Dendritic cell treated with granulocyte-macrophage colony-stimulating factor and Interleukin-4, amounts not matched to agents 40 ng/mL and 50 ng/mL, for 4 days (primary cell): ENCODE measurements around the gene PAX5.

ENCODE experiments used
- H3K27ac Mint-ChIP-seq: one replicate; pipeline ENCODE4 v1.8.0; 2022; ENCODE audit warnings: mild to moderate bottlenecking, mixed read lengths
- H3K27me3 Mint-ChIP-seq: one replicate; pipeline ENCODE4 v1.8.0; 2022; ENCODE audit warnings: mild to moderate bottlenecking, mixed read lengths
- H3K36me3 Mint-ChIP-seq: one replicate; pipeline ENCODE4 v1.8.0; 2022; ENCODE audit warnings: low read depth, mixed read lengths
- H3K4me1 Mint-ChIP-seq: one replicate; pipeline ENCODE4 v1.8.0; 2022; ENCODE audit warnings: low read depth, mixed read lengths
- H3K4me3 Mint-ChIP-seq: one replicate; pipeline ENCODE4 v1.8.0; 2022; ENCODE audit warnings: mild to moderate bottlenecking, moderate library complexity, mixed read lengths
- H3K9me3 Mint-ChIP-seq: one replicate; pipeline ENCODE4 v1.8.0; 2022; ENCODE audit warnings: mixed read lengths
- intact Hi-C: fragments of 100-400 bp; cut with micrococcal nuclease; formaldehyde crosslinking; loops from one replicate; pipeline ENCODE4 v1.15.0; 2022

The PAX5 gene

DNA sequence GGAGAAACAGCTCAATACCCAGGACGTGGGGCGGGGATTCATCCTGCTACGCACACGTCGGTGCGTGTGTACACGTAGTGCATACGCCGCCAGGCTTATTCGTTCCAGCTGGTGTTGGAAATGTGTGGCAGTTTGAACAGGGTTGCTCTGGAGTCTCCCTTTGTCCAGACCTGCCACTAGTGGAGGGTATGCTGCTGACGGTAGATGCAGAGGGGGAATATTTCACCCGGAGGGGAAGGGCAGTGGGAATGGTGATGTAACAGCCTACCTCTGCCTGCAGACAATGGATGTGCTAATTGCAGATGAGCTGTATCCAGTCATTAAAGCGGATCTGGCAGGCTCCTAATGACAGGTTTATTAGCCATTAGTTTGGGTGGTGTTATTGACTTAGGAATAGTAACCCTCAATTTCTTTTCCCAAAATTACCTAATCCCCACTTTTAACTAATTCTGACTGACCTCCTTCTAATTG lies 142.7 kb downstream of the PAX5 start:
- H3K27me3 Mint-ChIP-seq = peaks cover 7% of the 10 kb centered on the region
- no peak overlapping the region for H3K27ac Mint-ChIP-seq
- H3K4me1 Mint-ChIP-seq = no peaks in the 10 kb centered on the region
- H3K36me3 Mint-ChIP-seq = no peaks in the 10 kb centered on the region
- intact Hi-C loops = no loop called here
- no peak overlapping the region for H3K4me3 Mint-ChIP-seq
- H3K9me3 Mint-ChIP-seq = no peaks in the 10 kb centered on the region

DNA sequence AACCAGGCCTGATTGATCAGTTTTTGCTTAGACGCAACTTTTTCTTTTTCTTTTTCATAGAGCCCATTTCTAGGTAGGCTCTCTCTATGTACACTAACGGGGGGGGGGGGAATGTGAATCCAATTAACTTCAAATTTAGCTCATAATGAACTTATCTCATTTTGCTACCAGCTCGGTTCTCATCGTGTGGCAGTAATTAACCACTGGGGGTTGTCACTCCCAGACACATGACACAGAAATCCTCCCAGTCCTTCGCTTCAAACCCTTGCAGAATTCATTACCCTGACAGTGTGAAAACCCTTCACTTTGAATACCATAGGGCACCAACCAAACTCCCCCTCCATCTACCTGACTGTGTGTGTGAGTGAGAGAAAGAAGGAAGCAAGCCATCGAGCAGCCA lies 144.2 kb downstream of the PAX5 start:
- Mint-ChIP-seq H3K4me1 (no peaks in the 10 kb centered on the region), H3K36me3 (no peaks in the 10 kb centered on the region), H3K9me3 (no peaks in the 10 kb centered on the region), H3K4me3 (no peak overlapping the region), H3K27me3 (peaks cover 7% of the 10 kb centered on the region), H3K27ac (no peak overlapping the region)
- intact Hi-C loops = no loop called here

DNA sequence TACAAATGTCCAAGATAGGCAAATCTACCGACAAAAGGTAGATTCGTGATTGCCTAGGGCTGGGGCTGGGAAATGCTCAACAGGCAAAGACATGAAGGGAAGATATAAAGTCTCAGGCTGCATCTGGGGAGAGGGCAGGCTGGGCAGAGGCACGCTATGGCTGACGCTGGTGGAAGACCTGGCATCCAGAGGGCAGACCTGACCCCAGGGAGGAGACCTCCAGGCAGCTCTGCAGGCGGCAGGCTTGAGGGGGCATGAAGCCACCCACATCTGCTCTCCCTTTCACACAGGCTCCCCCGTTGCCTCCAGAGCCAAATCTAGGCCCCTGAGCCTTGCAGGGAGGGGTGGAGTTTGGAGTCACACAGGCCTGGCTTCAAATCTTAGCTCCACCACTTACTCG lies 145.5 kb downstream of the PAX5 start:
- H3K4me1 Mint-ChIP-seq = no peaks in the 10 kb centered on the region
- H3K4me3 Mint-ChIP-seq = no peak overlapping the region
- H3K36me3 Mint-ChIP-seq = no peaks in the 10 kb centered on the region
- H3K9me3 Mint-ChIP-seq = no peaks in the 10 kb centered on the region
- H3K27ac Mint-ChIP-seq = no peak overlapping the region
- intact Hi-C loops = no loop called here
- H3K27me3 Mint-ChIP-seq = peaks cover 10% of the 10 kb centered on the region

GRCh38 chr9:36884721-36885120 lies 149.3 kb downstream of the PAX5 start:
- intact Hi-C loops = no loop called here
- Mint-ChIP-seq H3K4me1 (no peaks in the 10 kb centered on the region), H3K27me3 (peaks cover 9% of the 10 kb centered on the region), H3K9me3 (no peaks in the 10 kb centered on the region), H3K27ac (no peak overlapping the region), H3K36me3 (no peaks in the 10 kb centered on the region), H3K4me3 (no peak overlapping the region)

- intact Hi-C loops = no loop called here
- no peaks in the 10 kb centered on the region for H3K4me1 Mint-ChIP-seq
- H3K27ac Mint-ChIP-seq = no peak overlapping the region
- H3K36me3 Mint-ChIP-seq = no peaks in the 10 kb centered on the region
- no peak overlapping the region for H3K4me3 Mint-ChIP-seq
- H3K27me3 Mint-ChIP-seq = peaks cover 9% of the 10 kb centered on the region
- H3K9me3 Mint-ChIP-seq = no peaks in the 10 kb centered on the region
These were observed 151.5 kb downstream of the PAX5 start for GRCh38 chr9:36882594-36882993.

DNA sequence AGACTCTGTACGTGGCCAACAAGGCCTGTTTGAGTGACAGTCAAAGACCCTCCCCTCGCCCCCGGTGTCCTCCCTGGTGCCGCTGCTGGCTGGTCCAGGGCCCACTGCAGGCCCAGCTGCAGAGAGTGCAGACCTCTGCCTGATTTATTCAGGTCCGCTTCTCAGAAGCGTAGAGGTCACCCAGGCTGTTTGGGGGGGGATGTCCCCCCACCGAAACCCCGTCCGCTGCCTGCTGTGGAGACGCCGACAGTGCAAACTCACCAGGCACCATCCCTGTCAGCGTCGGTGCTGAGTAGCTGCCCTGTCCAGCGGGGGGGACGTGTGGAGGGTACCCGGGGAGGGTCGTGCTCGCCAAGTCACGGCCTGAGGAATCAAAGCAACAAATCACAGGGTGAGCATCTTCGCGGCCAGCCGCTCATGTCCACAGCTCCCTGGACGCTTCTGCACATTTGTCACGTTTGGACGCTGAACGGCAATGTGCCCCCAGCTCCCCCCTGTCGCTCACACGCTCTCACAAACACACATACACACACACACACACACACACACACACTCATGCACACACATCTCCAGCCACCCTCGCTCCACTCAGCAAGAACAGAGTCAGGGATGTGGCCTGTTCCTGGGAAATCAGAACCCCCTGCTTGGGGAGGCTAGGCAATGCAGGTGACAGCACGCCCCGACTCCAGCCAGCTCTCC lies 152.2 kb downstream of the PAX5 start:
- no peaks in the 10 kb centered on the region for H3K9me3 Mint-ChIP-seq
- H3K4me3 Mint-ChIP-seq = no peak overlapping the region
- H3K27me3 Mint-ChIP-seq = peaks cover 10% of the 10 kb centered on the region
- H3K4me1 Mint-ChIP-seq = no peaks in the 10 kb centered on the region
- intact Hi-C loops = no loop called here
- no peak overlapping the region for H3K27ac Mint-ChIP-seq
- H3K36me3 Mint-ChIP-seq = no peaks in the 10 kb centered on the region

DNA sequence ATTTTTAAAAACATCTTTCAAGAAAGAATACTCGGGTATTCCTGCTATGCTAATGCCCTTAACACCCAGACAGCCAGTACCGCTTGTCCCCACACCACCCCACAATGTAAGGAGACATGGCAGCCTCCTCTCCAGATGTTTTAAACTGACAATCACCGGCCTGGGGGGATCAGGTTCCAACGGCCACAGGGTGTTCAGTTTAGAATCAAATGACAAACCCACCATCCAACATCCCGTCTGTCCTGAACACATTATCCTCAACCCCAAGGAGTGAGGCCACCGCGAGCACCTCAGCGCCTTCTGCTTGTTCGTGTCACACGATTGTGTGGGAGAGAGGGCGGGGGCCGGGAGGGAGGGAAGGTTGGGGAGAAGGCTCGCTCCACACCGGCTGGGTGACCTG lies 152.8 kb downstream of the PAX5 start:
- Mint-ChIP-seq H3K9me3 (no peaks in the 10 kb centered on the region), H3K4me3 (no peak overlapping the region), H3K27me3 (peaks cover 10% of the 10 kb centered on the region), H3K27ac (no peak overlapping the region), H3K36me3 (no peaks in the 10 kb centered on the region), H3K4me1 (no peaks in the 10 kb centered on the region)
- intact Hi-C loops = no loop called here

GRCh38 chr9:36880075-36880474 lies 154.0 kb downstream of the PAX5 start:
- Mint-ChIP-seq H3K4me3 (no peak overlapping the region), H3K36me3 (no peaks in the 10 kb centered on the region), H3K9me3 (no peaks in the 10 kb centered on the region), H3K4me1 (no peaks in the 10 kb centered on the region), H3K27ac (no peak overlapping the region), H3K27me3 (peaks cover 10% of the 10 kb centered on the region)
- intact Hi-C loops = no loop called here

DNA sequence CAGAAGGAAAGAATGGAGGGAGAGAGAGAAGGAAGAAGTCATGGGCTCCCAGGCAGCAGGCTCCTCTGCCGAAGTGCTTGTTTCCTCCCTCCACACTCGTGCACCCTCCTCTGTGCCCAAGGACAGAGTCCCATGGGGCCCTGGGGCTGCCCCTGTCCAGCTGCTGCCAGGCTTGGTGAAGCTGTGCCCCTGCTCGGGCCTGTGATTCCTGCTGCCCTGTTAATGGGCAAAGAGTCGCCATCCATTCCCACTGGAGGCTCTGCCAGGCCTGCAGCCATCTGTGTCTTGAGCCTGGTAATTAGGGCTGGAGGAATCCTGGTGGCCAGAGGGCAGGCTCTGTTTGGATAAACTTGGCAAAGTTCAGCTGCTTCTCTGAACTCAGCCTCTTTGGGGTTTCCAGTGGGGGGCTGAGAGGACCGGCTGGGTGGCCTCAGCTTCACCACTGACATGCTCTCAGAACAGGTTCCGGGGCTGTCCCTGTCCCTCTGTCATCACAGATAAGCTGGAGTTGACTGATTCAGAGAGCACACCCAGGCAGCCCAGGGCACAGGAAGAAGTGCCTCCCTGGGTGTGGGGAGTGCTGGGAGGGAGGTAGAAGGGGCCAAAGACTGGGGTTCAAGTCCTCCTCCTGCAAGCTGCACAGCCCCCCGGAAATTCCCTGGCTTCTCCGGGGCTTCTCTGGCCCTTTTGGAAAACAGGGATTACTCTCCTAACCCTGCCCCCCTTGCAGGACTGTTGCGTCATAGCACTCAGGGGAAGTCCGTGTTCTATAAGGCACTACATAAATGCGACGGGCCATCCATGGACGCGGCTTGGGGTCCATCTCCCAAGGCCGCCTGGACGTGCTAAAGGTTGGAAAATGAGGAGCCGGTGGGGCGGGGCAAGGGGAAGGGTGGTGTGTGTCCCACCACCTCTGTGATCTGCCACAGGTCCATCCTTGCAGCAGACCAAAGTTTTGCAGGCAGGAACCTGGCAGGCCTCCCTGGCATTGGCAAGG lies 154.8 kb downstream of the PAX5 start:
- H3K9me3 Mint-ChIP-seq = no peaks in the 10 kb centered on the region
- peaks cover 7% of the 10 kb centered on the region for H3K27me3 Mint-ChIP-seq
- intact Hi-C loops = no loop called here
- H3K4me1 Mint-ChIP-seq = no peaks in the 10 kb centered on the region
- no peaks in the 10 kb centered on the region for H3K36me3 Mint-ChIP-seq
- H3K27ac Mint-ChIP-seq = no peak overlapping the region
- no peak overlapping the region for H3K4me3 Mint-ChIP-seq

- H3K4me1 Mint-ChIP-seq = no peaks in the 10 kb centered on the region
- peaks cover 7% of the 10 kb centered on the region for H3K27me3 Mint-ChIP-seq
- H3K36me3 Mint-ChIP-seq = no peaks in the 10 kb centered on the region
- H3K27ac Mint-ChIP-seq = no peak overlapping the region
- no peaks in the 10 kb centered on the region for H3K9me3 Mint-ChIP-seq
- H3K4me3 Mint-ChIP-seq = no peak overlapping the region
- intact Hi-C loops = no loop called here
These were observed 156.8 kb downstream of the PAX5 start for GRCh38 chr9:36877239-36877638.

DNA sequence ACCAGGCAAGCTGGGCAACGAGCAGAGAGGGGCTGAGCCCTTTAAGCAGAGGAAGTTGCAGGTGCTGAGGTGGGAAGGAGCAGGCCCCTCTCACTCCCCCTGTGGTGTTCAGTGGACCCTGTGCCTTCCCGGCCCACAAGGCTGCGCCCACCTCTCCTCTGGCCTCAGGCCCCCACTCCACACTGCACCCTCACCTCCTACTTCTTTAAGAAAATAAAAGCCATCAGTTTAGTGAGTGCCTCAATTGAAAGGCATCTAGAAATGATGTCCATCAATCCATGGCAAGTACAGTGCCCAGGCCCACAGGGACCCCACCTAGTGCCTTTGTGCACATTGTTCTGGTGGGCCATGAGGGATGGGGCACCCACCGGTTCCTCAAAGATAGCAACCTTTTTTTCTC lies 158.0 kb downstream of the PAX5 start:
- Mint-ChIP-seq H3K4me3 (no peak overlapping the region), H3K27me3 (peaks cover 7% of the 10 kb centered on the region), H3K27ac (no peak overlapping the region), H3K36me3 (no peaks in the 10 kb centered on the region), H3K9me3 (no peaks in the 10 kb centered on the region), H3K4me1 (no peaks in the 10 kb centered on the region)
- intact Hi-C loops = no loop called here

DNA sequence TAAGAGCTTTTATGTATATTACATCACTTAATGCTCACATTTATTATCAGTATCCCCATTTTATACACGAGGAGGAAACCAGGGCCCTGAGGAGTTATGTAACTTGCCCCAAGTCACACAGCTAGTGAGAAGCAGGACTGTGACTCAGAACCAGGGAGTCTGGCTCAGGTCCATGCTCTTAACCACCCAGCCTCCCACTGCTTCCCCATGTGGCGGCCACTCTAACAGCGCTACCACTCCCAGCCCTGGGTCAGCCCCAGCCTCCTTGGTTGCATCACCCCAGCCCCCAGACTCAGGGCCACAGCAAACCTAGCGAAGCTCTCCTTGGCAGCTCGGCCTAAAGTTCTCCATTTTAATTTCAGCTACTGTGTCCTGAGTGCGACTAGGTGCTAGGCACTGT lies 159.1 kb downstream of the PAX5 start:
- Mint-ChIP-seq H3K4me1 (no peaks in the 10 kb centered on the region), H3K9me3 (no peaks in the 10 kb centered on the region), H3K36me3 (no peaks in the 10 kb centered on the region), H3K27me3 (peaks cover 7% of the 10 kb centered on the region), H3K4me3 (no peak overlapping the region), H3K27ac (no peak overlapping the region)
- intact Hi-C loops = no loop called here

DNA sequence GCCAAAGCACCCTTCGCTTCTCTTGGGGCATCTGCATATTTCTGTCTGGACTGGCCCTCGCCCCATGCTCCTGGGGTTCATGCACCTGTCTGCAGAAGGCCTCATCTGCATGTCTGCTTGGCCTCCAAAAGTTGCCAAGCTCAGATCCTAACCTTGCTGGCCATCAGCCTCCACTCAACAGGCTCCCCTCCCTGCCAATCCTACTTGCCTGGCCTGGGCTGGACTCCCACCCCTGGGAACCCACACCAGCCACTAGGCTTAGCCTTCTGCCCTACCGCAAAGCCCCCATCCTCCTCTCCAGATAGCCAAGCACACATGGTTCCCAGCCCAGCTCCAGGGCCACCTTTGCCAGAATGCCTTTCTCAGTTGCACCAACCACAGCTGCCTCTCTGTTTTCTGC lies 159.8 kb downstream of the PAX5 start:
- no peaks in the 10 kb centered on the region for H3K36me3 Mint-ChIP-seq
- no peak overlapping the region for H3K27ac Mint-ChIP-seq
- no peak overlapping the region for H3K4me3 Mint-ChIP-seq
- intact Hi-C loops = no loop called here
- H3K9me3 Mint-ChIP-seq = no peaks in the 10 kb centered on the region
- H3K4me1 Mint-ChIP-seq = no peaks in the 10 kb centered on the region
- H3K27me3 Mint-ChIP-seq = peaks cover 7% of the 10 kb centered on the region

DNA sequence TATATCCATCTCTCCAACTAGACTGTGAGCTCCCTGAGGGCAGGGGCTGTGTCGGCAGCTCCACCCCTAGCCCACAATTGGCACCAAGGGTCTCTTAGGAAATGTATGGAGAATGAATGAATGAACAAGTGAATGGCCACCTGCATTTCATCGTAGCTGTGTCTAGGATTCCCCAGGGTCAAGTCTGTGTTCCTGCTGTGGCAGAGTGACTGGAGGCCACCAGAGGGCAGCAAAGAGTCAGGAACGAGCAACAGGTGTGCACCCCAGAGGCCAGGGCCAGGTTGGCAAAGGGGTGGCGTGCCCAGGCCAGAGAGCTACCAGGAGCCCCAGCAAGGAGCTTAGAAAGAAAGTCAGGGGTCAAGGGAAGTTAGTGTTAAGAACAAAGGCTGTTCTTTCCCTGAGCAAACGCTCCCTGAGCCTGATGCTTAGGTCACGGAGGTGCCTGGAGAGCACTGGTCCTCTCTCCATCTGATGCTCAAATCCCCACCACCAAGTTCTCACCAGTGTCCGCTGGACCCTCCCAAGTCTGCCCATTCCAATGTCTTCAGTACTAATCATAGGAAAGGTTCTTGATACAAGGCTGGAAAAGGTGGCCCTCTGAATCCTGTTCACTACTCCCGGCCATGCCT lies 160.7 kb downstream of the PAX5 start:
- no peaks in the 10 kb centered on the region for H3K4me1 Mint-ChIP-seq
- peaks cover 7% of the 10 kb centered on the region for H3K27me3 Mint-ChIP-seq
- H3K36me3 Mint-ChIP-seq = no peaks in the 10 kb centered on the region
- no peaks in the 10 kb centered on the region for H3K9me3 Mint-ChIP-seq
- H3K4me3 Mint-ChIP-seq = no peak overlapping the region
- no peak overlapping the region for H3K27ac Mint-ChIP-seq
- intact Hi-C loops = no loop called here
